HEK293 (cell line): ENCODE data around the gene SYNC.

ENCODE experiments used
- CTCF ChIA-PET: fragments of 350-600 bp; formaldehyde crosslinking; extraction: SDS; loops from one replicate; lab custom pipeline; 2021; ENCODE audit warnings: antibody characterized with exemption; lab: Yijun Ruan, JAX
- POLR2A ChIA-PET: fragments of 300-600 bp; formaldehyde crosslinking; extraction: SDS; loops from one replicate; lab custom pipeline; 2020; ENCODE audit warnings: antibody characterized with exemption, inconsistent platforms; lab: Yijun Ruan, JAX
- H3K27ac ChIP-seq: fragments of 200-500 bp; sonication (Bioruptor generic); 2 replicates; pipeline ENCODE4 v1.5.1; 2014; ENCODE audit warnings: low read depth, low read length, control low read depth, inconsistent platforms; ENCODE audit errors: extremely low read depth
- H3K36me3 ChIP-seq, 2 experiments: fragments of 200-500 bp in 1 of 2; sonication (Bioruptor generic) in 1 of 2; 1 replicate in 1 of 2; 2 replicates in 1 of 2; pipeline ENCODE4 v1.5.1; 2014 to 2017; ENCODE audit warnings: inconsistent platforms in 2 of 2, low read length in 2 of 2; ENCODE audit not compliant: control insufficient read depth in 2 of 2, insufficient read depth in 1 of 2
- H3K4me1 ChIP-seq: fragments of 200-500 bp; sonication (Bioruptor generic); 2 replicates; pipeline ENCODE4 v1.5.1; 2014; ENCODE audit warnings: mild to moderate bottlenecking, low read length, inconsistent platforms; ENCODE audit not compliant: control insufficient read depth, insufficient read depth
- H3K4me3 ChIP-seq: 2 replicates; pipeline ENCODE4 v1.5.1; 2011; ENCODE audit warnings: low read depth, mild to moderate bottlenecking, control low read depth, low read length, moderate library complexity
- H3K9me3 ChIP-seq: fragments of 200-500 bp; sonication (Bioruptor generic); 2 replicates; pipeline ENCODE4 v1.5.1; 2014; ENCODE audit warnings: low read depth, low read length, inconsistent platforms; ENCODE audit not compliant: control insufficient read depth, insufficient read depth
- BCL11B ChIP-seq: fragments of 450-650 bp; formaldehyde crosslinking; IDR thresholded peaks from 2 replicates; pipeline ENCODE4 v1.5.1; 2016; ENCODE audit warnings: low read depth, missing biosample characterization, missing genetic modification characterization
- FEZF1 ChIP-seq: fragments of 450-650 bp; formaldehyde crosslinking; IDR thresholded peaks from 2 replicates; pipeline ENCODE4 v1.5.1; 2016; ENCODE audit warnings: missing biosample characterization, missing genetic modification characterization
- GLI2 ChIP-seq: fragments of 450-650 bp; formaldehyde crosslinking; IDR thresholded peaks from 2 replicates; pipeline ENCODE4; 2017; ENCODE audit warnings: missing biosample characterization, missing genetic modification characterization, low read depth, borderline replicate concordance
- KLF8 ChIP-seq: fragments of 450-650 bp; formaldehyde crosslinking; IDR thresholded peaks from 2 replicates; pipeline ENCODE4 v1.5.1; 2016; ENCODE audit warnings: missing biosample characterization, missing genetic modification characterization
- PATZ1 ChIP-seq: fragments of 450-650 bp; formaldehyde crosslinking; IDR thresholded peaks from 2 replicates; pipeline ENCODE4 v1.5.1; 2016; ENCODE audit warnings: missing biosample characterization, missing genetic modification characterization
- SP7 ChIP-seq: fragments of 450-650 bp; formaldehyde crosslinking; IDR thresholded peaks from 2 replicates; pipeline ENCODE4 v1.5.1; 2016; ENCODE audit warnings: missing biosample characterization, missing genetic modification characterization
- ZNF133 ChIP-seq: fragments of 450-650 bp; formaldehyde crosslinking; IDR thresholded peaks from 2 replicates; pipeline ENCODE4 v1.5.1; 2016; ENCODE audit warnings: missing biosample characterization, missing genetic modification characterization
- ZNF174 ChIP-seq: fragments of 450-650 bp; formaldehyde crosslinking; IDR thresholded peaks from 2 replicates; pipeline ENCODE4 v1.5.0; 2017; ENCODE audit warnings: missing biosample characterization, mild to moderate bottlenecking, missing genetic modification characterization
- ZNF341 ChIP-seq: fragments of 450-650 bp; formaldehyde crosslinking; IDR thresholded peaks from 2 replicates; pipeline ENCODE4; 2016; ENCODE audit warnings: low read depth, missing biosample characterization, missing genetic modification characterization
- ZNF350 ChIP-seq: fragments of 450-650 bp; formaldehyde crosslinking; IDR thresholded peaks from 2 replicates; pipeline ENCODE4 v1.5.0; 2017; ENCODE audit warnings: missing biosample characterization, mild to moderate bottlenecking, missing genetic modification characterization
- ZNF416 ChIP-seq: fragments of 450-650 bp; formaldehyde crosslinking; IDR thresholded peaks from 2 replicates; pipeline ENCODE4 v1.5.1; 2016; ENCODE audit warnings: missing biosample characterization, missing genetic modification characterization
- ZNF518A ChIP-seq: fragments of 450-650 bp; formaldehyde crosslinking; conservative IDR thresholded peaks from 2 replicates; pipeline ENCODE4 v1.5.1; 2016; ENCODE audit warnings: low read depth, missing biosample characterization, missing genetic modification characterization
- ZNF529 ChIP-seq: fragments of 450-650 bp; formaldehyde crosslinking; IDR thresholded peaks from 2 replicates; pipeline ENCODE4 v1.5.1; 2017; ENCODE audit warnings: missing genetic modification characterization, missing biosample characterization; ENCODE audit not compliant: insufficient replicate concordance
- ZNF585B ChIP-seq: fragments of 450-650 bp; formaldehyde crosslinking; IDR thresholded peaks from 2 replicates; pipeline ENCODE4 v1.5.1; 2016; ENCODE audit warnings: missing biosample characterization, missing genetic modification characterization
- ZNF610 ChIP-seq: fragments of 450-650 bp; formaldehyde crosslinking; IDR thresholded peaks from 2 replicates; pipeline ENCODE4 v1.5.1; 2016; ENCODE audit warnings: missing biosample characterization, missing genetic modification characterization, borderline replicate concordance
- ZNF660 ChIP-seq: fragments of 450-650 bp; IDR thresholded peaks from 2 replicates; pipeline ENCODE4 v1.5.1; 2018; ENCODE audit warnings: missing biosample characterization, mild to moderate bottlenecking, missing genetic modification characterization
- ZNF670 ChIP-seq: fragments of 450-650 bp; formaldehyde crosslinking; IDR thresholded peaks from 2 replicates; pipeline ENCODE4 v1.5.1; 2016; ENCODE audit warnings: missing biosample characterization, missing genetic modification characterization, low read depth
- ZNF768 ChIP-seq: fragments of 450-650 bp; formaldehyde crosslinking; IDR thresholded peaks from 2 replicates; pipeline ENCODE4 v1.5.1; 2018; ENCODE audit warnings: missing biosample characterization, mild to moderate bottlenecking, missing genetic modification characterization
- ZNF792 ChIP-seq: fragments of 450-650 bp; formaldehyde crosslinking; IDR thresholded peaks from 2 replicates; pipeline ENCODE4 v1.5.1; 2016; ENCODE audit warnings: missing biosample characterization, missing genetic modification characterization
- ZNF843 ChIP-seq: fragments of 450-650 bp; formaldehyde crosslinking; IDR thresholded peaks from 2 replicates; pipeline ENCODE4 v1.5.1; 2016; ENCODE audit warnings: missing biosample characterization, missing genetic modification characterization
- TF ChIP-seq, protein P1 (sequence below): fragments of 450-650 bp; formaldehyde crosslinking; IDR thresholded peaks from 2 replicates; pipeline ENCODE4 v1.5.1; 2017; ENCODE audit warnings: missing biosample characterization, missing genetic modification characterization
- TF ChIP-seq, protein P2 (sequence below): fragments of 450-650 bp; formaldehyde crosslinking; IDR thresholded peaks from 2 replicates; pipeline ENCODE4 v1.5.1; 2016; ENCODE audit warnings: missing biosample characterization, missing genetic modification characterization
- TF ChIP-seq, protein P3 (sequence below): fragments of 450-650 bp; formaldehyde crosslinking; IDR thresholded peaks from 2 replicates; pipeline ENCODE4 v1.5.1; 2016; ENCODE audit warnings: missing biosample characterization, missing genetic modification characterization
- TF ChIP-seq, protein P4 (sequence below): fragments of 450-650 bp; formaldehyde crosslinking; IDR thresholded peaks from 2 replicates; pipeline ENCODE4 v1.5.1; 2016; ENCODE audit warnings: missing biosample characterization, missing genetic modification characterization

The SYNC gene

DNA sequence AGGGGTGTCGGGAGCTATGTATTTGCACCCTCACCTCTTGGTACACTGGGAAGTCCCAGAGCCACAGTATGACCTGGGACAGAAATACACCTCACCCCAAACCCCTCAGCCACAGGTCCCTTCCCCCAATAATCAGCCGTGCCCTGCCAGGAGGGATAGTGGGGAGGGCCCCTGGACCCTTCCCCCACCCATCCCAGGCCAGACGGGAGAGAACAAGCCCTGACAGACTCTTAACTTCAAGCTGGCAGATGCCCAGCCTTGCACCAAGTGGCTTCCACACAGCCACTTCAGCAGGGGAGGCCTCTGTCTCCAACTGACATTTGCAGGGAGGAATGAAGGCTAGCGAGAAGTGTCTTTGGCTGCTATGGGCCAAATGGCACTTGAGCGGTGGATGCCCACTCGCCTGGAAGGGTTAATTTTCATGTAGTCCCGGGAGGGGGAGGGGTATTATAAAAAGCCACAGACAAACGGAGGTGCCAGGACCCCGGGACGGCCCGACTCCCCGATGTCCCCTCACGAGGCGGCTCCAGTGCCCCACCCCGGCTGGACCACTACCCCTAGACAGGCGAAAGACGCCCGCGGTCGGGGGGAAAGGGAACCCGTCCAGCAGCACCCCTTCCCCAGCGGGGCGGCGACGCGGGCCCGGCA is 495 bp downstream of the SYNC start:
- H3K4me3 ChIP-seq, result peak overlapping the region; percentile 41
- ChIA-PET POLR2A (interaction anchor here (1.1 to 1.7 kb wide), 4 partner anchors 10 to 51 kb away, joined by 3 to 8 read pairs (median 4); partner anchors contain the start of gene RBBP4), CTCF (interaction anchor here (0.8 to 0.9 kb wide), 2 partner anchors 11 to 71 kb away, joined by 3 to 5 read pairs; no protein-coding TSS in a partner anchor)
- no peaks in the 10 kb centered on the region for H3K9me3 ChIP-seq
- peaks cover 7% of the 10 kb centered on the region for H3K4me1 ChIP-seq
- no peaks in the 10 kb centered on the region for H3K36me3 ChIP-seq
- no peak overlapping the region; the same call in 1 of the 2 replicates for H3K27ac ChIP-seq
- TF ChIP-seq ZNF670 (tag by site-specific recombination) (no peak), ZNF843 (no peak), ZNF133 (tag by site-specific recombination) (no peak), KLF8 (tag by site-specific recombination) (no peak), ZNF610 (tag by site-specific recombination) (no peak), ZNF660 (tag by site-specific recombination) (no peak), ZNF518A (tag by site-specific recombination) (no peak), FEZF1 (tag by site-specific recombination) (0 out of 2 replicates have a peak, but pooled peaks have one; percentile 21), ZNF792 (tag by site-specific recombination) (no peak), GLI2 (tag by site-specific recombination) (no peak), SP7 (no peak), ZNF585B (tag by site-specific recombination) (no peak), ZNF174 (no peak), ZNF350 (tag by site-specific recombination) (no peak), PATZ1 (tag by site-specific recombination) (0 out of 2 replicates have a peak, but pooled peaks have one; percentile 21), BCL11B (no peak), ZNF768 (no peak), ZNF416 (tag by site-specific recombination) (no peak), ZNF341 (peak; percentile 39), ZNF529 (tag by site-specific recombination) (no peak)
- TF ChIP-seq, protein P1, sequence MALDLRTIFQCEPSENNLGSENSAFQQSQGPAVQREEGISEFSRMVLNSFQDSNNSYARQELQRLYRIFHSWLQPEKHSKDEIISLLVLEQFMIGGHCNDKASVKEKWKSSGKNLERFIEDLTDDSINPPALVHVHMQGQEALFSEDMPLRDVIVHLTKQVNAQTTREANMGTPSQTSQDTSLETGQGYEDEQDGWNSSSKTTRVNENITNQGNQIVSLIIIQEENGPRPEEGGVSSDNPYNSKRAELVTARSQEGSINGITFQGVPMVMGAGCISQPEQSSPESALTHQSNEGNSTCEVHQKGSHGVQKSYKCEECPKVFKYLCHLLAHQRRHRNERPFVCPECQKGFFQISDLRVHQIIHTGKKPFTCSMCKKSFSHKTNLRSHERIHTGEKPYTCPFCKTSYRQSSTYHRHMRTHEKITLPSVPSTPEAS (tag by site-specific recombination), result no peak
- TF ChIP-seq, protein P2, sequence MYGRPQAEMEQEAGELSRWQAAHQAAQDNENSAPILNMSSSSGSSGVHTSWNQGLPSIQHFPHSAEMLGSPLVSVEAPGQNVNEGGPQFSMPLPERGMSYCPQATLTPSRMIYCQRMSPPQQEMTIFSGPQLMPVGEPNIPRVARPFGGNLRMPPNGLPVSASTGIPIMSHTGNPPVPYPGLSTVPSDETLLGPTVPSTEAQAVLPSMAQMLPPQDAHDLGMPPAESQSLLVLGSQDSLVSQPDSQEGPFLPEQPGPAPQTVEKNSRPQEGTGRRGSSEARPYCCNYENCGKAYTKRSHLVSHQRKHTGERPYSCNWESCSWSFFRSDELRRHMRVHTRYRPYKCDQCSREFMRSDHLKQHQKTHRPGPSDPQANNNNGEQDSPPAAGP (tag by site-specific recombination), result no peak
- TF ChIP-seq, protein P3, sequence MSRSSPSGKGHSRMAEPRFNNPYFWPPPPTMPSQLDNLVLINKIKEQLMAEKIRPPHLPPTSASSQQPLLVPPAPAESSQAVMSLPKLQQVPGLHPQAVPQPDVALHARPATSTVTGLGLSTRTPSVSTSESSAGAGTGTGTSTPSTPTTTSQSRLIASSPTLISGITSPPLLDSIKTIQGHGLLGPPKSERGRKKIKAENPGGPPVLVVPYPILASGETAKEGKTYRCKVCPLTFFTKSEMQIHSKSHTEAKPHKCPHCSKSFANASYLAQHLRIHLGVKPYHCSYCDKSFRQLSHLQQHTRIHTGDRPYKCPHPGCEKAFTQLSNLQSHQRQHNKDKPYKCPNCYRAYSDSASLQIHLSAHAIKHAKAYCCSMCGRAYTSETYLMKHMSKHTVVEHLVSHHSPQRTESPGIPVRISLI (tag by site-specific recombination), result no peak
- TF ChIP-seq, protein P4, sequence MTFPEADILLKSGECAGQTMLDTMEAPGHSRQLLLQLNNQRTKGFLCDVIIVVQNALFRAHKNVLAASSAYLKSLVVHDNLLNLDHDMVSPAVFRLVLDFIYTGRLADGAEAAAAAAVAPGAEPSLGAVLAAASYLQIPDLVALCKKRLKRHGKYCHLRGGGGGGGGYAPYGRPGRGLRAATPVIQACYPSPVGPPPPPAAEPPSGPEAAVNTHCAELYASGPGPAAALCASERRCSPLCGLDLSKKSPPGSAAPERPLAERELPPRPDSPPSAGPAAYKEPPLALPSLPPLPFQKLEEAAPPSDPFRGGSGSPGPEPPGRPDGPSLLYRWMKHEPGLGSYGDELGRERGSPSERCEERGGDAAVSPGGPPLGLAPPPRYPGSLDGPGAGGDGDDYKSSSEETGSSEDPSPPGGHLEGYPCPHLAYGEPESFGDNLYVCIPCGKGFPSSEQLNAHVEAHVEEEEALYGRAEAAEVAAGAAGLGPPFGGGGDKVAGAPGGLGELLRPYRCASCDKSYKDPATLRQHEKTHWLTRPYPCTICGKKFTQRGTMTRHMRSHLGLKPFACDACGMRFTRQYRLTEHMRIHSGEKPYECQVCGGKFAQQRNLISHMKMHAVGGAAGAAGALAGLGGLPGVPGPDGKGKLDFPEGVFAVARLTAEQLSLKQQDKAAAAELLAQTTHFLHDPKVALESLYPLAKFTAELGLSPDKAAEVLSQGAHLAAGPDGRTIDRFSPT (tag by site-specific recombination), result 0 out of 2 replicates have a peak, but pooled peaks have one; percentile 25
